Esophagus squamous epithelium (tissue), 4 donors: ENCODE measurements around the gene GCNT1.

ENCODE experiments used
- POLR2A ChIP-seq, 4 donors: fragments of 450-650 bp; IDR thresholded peaks; one replicate each; pipeline ENCODE4 v1.6.1; 2017; ENCODE audit warnings: antibody characterized with exemption in 4 of 4, mild to moderate bottlenecking in 4 of 4, moderate library complexity in 3 of 4
- TF ChIP-seq, protein P1 (sequence below), 6 experiments: fragments of 450-650 bp in 4 of 6; fragments of 200-600 bp in 2 of 6; sonication (generic) in 2 of 6; IDR thresholded peaks; one replicate each; pipeline ENCODE4 v1.5.1; 2016 to 2019; ENCODE audit warnings: antibody characterized with exemption in 6 of 6, mild to moderate bottlenecking in 4 of 6, moderate library complexity in 4 of 6

- TF ChIP-seq, protein P1, sequence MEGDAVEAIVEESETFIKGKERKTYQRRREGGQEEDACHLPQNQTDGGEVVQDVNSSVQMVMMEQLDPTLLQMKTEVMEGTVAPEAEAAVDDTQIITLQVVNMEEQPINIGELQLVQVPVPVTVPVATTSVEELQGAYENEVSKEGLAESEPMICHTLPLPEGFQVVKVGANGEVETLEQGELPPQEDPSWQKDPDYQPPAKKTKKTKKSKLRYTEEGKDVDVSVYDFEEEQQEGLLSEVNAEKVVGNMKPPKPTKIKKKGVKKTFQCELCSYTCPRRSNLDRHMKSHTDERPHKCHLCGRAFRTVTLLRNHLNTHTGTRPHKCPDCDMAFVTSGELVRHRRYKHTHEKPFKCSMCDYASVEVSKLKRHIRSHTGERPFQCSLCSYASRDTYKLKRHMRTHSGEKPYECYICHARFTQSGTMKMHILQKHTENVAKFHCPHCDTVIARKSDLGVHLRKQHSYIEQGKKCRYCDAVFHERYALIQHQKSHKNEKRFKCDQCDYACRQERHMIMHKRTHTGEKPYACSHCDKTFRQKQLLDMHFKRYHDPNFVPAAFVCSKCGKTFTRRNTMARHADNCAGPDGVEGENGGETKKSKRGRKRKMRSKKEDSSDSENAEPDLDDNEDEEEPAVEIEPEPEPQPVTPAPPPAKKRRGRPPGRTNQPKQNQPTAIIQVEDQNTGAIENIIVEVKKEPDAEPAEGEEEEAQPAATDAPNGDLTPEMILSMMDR (IDR thresholded peaks at IDR 0.05), result no peak
- no peak for TF ChIP-seq POLR2A (IDR thresholded peaks at IDR 0.05)
Observed at GRCh38 chr9:76441551-76442322, 17.2 kb upstream of the GCNT1 start.
